ENCODE measurements around the gene TULP1.

Gene TULP1

DNA sequence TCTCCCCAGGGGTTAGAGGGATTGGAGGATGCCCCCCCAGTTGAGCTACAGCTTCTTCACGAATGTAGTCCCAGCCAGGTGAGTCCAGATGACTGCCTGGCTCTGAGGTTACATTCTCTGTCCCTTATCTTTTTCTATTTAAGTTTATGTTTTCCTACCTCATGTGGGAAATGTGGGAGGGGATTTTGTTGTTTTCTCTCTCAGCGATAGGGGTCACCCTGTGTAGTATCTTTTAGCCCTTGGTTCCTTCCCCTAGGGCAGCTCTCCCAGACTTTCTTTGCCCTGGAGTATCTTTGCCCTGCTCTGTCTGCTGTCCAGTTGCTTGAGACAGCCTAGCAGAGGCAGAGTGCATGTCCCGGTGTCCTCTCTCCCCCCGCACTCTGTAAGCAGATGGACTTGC lies 54.8 kb downstream of the TULP1 start:
- DNase-seq, result no peak

DNA sequence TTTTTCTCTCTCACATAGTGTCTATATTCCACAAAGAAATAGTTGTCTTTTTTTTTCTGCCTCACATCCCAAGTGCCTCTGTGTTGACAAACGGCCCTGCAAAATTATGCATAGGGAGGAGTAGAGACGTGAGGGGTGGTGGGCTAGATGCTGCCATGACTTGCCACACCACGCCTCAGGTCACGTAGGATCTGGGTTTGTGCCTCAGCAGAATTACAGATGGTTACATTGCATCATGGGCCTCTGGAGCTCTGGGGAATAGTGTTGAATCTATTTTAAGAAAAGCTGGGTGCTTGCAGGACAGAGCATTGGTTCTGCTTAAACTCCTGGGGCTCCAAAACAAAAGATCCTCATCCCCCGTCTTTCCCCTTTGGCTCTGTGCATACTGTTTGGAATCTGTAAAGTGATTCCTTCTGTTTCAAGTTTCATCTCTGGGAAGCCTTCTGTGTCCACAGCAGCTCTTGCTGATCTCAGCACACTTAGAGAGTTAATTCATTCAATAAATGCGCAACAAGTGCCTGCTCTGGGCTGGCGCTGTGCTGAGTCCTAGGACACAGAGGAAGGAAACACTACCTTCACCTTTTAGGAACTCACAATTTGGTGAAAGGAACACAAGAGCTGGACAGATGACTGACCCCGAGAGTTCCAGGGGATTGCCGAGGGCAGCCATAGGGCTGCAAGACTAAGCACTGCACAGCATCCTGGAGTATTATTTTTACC lies 58.1 kb downstream of the TULP1 start:
- peak; percentile 52 to 75 for DNase-seq

DNA sequence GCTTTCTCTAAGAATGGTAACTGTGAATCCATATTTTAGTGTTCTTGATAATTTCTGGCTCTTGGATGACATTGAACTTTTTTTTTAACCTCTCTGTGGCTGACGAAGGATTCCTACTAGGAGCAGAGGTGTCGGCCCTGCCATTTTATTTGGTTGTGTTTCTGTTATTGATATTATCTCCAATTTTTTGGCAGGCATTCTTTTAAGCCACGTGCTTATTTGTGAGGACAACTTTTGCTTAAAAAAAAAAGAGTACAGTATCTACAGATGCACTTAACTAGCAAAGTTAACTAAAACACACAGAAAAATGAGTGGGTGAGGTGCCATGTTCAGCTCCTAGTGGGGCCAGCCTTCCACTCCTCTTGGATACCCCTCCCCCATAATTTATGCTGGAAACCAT lies 59.5 kb downstream of the TULP1 start:
- DNase-seq, result no peak

DNA sequence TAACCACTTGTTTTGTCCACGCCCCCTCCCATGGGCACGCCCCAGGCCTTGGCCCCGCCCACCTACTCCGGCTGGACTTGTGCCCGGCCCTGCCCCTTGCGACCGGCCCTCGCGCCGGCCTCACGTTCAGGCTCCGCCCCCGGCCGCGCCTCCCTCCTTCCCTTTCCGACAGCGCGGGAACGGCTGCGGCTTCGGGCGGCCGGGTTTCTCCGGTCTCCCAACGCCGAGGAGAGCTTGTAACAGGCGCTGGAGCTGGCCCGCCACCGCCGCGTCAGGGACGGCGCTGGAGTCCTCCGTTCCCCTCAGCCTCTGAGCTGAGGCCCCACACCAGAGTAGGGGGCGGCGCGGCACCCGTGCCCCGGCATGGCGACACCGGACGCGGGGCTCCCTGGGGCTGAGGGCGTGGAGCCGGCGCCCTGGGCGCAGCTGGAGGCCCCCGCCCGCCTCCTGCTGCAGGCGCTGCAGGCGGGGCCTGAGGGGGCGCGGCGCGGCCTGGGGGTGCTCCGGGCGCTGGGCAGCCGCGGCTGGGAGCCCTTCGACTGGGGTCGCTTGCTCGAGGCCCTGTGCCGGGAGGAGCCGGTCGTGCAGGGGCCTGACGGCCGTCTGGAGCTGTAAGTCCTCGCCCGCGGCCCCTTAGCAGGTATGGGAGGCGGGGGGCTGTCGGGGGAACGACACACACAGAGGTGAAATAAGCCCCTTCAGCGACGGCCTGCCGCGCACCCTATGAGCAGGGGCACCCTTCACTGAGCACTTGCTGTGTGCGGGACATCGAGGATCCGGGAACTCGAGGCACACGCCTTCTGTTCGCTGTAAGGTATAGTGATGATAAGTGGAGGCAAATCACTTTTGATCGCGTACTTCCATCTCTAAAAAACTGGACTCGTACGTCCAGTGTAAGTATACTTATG lies 60.3 kb downstream of the TULP1 start, which contains the start of gene FANCE:
Gene FANCE (plus strand): TSS at position 156 of the 908 bp plus-strand sequence. CDS start 208 bp downstream, at position 364.
- DNase-seq, result peak; percentile 95 to 96

DNA sequence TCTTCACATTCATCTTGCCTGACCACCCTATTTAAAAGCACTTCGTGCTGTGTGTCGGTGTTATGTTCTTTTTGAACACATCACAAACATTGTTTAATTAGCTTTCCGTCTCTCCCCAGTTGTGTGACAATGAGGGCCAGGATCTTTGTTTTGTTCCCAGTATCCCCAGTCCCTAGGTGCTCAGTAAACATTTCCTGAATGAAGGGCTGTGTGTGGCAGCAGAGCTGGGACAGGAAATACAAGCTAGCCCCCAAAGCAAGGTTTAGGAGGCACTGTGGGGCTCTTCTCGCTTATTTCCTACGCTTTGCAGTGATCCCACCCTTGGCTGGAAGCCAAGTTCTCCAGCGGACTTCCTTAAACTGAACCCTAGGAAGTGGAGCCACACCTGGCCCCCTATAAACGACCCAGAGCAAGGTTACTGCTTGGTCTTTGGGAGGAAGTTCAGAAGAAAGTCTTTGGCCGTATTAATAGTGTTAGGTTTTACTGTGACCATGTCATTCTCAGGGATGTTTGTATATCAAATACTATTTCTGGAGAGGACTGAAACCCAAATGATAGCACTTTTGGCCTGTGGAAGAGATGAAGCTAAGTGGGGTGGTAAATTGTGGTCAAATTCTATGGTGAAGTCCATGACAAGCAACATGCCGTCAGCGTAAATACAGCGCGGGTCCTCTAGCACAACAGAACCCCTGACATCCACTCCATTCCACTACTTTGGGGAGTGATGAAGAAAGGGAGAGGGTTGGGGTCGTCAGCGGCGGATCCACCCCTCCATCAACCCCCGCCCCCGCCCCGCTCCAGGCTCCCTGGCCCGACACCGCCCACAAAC lies 61.1 kb downstream of the TULP1 start:
- no peak for DNase-seq

DNA sequence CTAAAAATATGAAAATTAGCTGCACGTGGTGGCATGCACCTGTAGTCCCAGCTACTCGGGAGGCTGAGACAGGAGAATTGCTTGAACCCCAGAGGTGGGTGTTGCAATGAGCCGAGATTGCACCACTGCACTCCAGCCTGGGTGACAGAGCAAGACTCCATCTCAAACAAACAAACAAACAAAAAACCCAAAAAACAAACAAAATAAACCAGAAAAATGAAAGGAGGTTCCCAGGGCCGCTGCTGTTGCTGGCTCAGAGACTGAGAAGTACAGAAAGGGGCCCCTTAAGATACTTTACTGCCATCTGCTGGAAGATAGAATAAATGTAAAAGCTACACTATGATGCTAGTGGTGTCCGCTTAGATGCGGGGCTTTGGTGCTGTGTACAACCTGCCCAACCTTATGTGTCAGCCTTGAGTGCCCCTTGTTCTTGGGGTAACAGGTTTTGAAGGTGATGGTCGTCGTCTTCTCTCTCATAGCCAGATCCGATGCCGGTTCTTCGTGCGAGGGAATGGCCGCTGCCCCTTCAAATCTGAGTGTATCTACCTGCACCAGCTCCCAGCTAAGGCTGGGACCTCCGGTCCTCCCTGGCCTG lies 63.3 kb downstream of the TULP1 start:
- peak; percentile 75 to 86 for DNase-seq

DNA sequence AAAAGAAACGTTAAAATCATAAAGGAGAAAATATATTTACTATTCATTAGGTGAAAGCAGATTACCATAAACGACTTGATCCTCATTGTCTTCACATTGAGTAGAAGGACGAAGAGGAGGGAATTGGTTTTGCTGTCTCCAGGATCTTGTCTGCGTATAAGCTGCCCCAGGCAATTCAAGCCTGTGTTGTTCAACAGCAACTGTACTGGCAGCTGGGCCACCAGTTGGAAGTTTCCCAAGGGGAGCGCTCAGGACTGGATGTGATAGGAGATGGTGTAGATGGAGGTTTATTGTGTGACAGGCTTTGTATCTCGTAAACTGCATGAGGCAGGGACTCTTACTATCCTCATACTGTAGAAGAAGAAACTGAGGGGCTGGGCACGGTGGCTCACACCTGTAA lies 64.5 kb downstream of the TULP1 start:
- DNase-seq, result no peak

Data from inflammatory macrophage (primary cell).